NCI-H1436 (cell line): Measurements from ENCODE around the gene RHOA.
"Not testable (repeated sequence)": the region's sequence is repeated elsewhere in the genome, so short reads cannot be mapped to it uniquely, and the experiment has no call there.

Experiments used
- DNase-seq: peaks from one replicate; lab custom pipeline; 2025; lab: John Stamatoyannopoulos, UW

The RHOA gene

GRCh38 chr3:49411535-49411967 lies 225 bp downstream of the RHOA start:
- no peak for DNase-seq

GRCh38 chr3:49410846-49411534 lies 786 bp downstream of the RHOA start:
- no peak for DNase-seq

GRCh38 chr3:49410066-49410845 lies 1.5 kb downstream of the RHOA start:
- no peak for DNase-seq

DNA sequence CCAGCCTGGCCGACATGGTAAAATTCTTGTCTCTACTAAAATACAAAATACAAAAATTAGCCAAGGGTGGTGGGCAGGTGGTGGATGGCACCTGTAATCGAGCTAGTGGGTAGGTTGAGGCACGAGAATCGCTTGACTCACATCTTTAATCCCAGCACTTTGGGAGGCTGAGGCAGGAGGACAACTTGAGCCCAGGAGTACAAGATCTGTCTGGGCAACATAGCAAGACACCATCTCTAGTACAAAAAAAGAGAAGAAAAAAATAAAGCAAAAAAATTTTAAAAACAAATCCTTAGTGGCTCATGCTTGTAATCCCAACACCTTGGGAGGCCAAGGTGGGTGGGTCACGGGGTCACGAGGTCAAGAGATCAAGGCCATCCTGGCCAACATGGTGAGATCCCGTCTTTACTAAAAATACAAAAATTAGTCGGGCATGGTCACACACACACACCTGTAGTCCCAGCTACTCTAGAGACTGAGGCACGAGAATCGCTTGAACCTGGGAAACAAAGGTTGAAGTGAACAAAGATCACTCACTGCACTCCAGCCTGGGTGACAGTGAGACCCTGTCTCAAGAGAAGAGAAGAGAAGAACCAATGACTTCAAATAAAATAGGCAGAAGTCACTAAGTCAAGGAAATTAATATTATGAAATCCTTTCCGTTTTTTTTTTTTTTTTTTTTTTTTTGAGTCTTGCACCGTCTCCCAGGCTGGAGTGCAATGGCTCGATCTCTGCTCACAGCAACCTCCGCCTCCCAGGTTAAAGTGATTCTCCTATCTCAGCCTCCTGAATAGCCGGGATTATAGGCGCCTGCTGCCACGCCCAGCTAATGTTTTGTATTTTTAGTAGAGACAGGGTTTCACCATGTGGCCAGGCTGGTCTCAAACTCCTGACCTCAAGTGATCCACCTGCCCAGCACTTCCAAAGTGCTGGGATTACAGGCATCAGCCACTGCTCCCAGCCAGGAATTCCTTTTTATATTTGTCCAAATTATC lies 4.9 kb downstream of the RHOA start:
- no peak for DNase-seq

DNA sequence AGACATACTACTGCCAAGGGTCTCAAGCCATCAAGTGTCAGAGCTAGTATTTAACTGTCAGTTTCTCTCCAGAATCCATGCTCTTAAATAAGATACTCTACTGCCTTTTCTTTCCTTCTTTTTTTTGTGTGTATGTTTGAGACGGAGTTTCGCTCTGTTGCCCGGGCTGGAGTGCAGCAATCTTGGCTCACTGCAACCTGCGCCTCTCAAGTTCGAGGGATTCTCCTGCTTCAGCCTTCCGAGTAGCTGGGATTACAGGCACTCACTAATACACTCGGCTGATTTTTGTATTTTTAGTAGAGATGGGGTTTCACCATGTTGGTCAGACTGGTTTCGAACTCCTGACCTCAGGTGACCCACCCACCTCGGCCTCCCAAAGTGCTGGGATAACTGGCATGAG lies 6.2 kb downstream of the RHOA start:
- DNase-seq = not testable (repeated sequence)

DNA sequence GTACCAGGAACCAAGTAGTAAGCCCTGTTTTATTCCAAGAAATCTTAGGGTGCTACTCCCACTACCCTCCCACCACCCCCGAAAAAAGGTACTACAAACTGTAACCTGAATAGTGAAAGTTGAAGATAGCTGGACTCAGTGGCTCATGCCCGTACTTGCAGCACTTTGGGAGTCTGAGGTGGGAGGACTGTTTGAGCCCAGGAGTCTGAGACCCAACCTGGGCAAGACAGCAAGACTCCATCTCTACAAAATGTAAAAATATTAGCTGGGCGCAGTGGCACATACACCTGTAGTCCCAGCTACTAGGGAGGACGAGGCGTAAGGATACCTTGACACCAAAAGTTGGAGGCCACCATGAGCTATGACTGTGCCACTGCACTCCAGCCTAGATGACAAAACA lies 7.9 kb downstream of the RHOA start:
- no peak for DNase-seq

- no peak for DNase-seq
Observed at GRCh38 chr3:49401766-49402165, 10.0 kb downstream of the RHOA start.

GRCh38 chr3:49399461-49399860 lies 12.3 kb downstream of the RHOA start:
- no peak for DNase-seq

GRCh38 chr3:49397470-49397869 lies 14.3 kb downstream of the RHOA start:
- DNase-seq = no peak

GRCh38 chr3:49391310-49391709 lies 20.5 kb downstream of the RHOA start:
- DNase-seq = not testable (repeated sequence)

DNA sequence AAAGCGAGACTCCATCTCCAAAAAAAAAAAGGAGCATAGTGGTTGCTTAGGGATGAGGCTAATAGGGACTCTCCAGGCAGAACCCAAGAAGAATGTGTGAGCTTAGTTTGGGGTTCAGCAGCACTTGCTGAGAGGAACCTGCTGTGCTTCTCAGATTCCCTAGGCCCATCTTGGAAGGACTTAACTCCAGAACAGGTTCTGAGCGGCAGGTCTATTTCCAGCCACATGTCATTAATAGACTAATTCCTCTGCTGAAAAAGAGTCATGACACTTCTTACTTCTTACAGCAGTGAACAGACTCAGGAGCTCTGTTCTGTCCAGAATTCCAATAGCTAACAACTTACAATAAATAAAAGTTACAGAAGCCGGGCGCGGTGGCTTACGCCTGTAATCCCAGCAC lies 22.5 kb downstream of the RHOA start:
- DNase-seq = no peak

DNA sequence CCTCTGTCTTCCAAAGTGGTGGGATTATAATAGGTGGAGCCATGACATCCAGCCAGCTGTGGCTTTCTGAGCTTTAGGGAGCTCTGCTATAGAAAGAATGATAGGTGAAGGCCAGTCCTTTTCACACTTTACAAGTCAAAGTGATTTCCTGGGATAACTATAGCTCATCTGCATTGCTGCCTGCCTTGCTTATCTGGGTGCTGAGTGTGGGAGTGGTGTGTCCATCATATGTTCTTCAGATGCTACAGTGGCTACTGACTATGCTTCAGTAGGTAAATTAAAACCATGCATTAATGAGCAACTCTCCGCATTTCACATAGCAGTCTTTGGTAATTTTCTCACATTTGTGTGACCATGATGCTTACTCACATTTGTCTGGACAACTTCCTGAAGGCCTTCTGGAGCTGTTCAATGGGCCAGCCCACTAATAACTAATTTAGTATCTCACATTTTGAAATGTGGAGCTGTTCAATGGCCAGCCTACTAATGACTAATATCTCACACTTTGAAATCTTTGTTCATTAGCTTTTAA lies 23.4 kb downstream of the RHOA start:
- DNase-seq = no peak

- no peak for DNase-seq
Observed at GRCh38 chr3:49387721-49388120, 24.1 kb downstream of the RHOA start.

- no peak for DNase-seq
Observed at GRCh38 chr3:49386056-49386756, 25.6 kb downstream of the RHOA start.

DNA sequence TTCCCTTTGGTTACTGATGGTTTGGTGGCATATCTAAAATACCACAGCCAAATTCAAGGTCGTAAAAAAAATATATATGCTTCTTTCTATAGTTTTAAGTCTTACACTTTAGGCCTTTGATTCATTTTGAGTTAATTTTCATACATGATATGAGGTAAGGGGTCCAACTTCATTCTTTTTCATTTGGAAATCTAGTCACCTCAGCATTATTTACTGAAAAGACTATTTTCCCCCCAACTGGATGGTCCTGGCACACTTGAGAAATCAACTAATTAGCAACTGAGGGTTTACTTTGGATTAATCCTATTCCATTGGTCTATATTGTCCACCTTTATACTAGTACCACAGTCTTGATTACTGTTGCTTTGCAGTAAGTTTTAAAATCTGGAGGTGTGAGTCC lies 26.2 kb downstream of the RHOA start:
- DNase-seq = no peak

GRCh38 chr3:49383387-49383786 lies 28.4 kb downstream of the RHOA start:
- DNase-seq = no peak

DNA sequence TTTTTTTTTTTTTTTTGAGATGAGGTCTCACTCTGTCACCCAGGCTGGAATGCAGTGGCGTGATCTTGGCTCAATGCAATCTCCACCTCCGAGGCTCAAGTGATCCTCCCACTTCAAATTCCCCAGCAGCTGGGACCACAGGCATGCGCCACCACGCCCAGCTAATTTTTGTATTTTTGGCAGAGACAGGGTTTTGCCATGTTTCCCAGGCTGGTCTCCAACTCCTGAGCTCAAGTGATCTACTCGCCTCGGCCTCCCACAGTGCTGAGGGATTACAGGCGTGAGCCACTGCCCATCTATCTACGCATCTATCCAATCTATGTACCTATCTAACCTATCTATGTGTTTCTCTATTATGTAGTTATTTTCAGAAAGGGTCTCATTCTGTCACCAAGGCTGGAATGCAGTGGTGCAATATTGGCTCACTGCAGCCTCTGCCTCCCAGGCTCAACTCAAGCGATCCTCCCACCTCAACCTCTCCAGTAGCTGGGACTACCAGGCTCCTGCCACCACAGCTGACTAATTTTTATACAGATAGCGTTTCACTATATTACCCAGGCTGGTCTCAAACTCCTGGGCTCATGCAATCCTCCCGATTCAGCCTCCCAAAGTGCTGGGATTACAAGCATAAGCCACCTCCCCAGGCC lies 33.4 kb downstream of the RHOA start:
- DNase-seq = no peak

DNA sequence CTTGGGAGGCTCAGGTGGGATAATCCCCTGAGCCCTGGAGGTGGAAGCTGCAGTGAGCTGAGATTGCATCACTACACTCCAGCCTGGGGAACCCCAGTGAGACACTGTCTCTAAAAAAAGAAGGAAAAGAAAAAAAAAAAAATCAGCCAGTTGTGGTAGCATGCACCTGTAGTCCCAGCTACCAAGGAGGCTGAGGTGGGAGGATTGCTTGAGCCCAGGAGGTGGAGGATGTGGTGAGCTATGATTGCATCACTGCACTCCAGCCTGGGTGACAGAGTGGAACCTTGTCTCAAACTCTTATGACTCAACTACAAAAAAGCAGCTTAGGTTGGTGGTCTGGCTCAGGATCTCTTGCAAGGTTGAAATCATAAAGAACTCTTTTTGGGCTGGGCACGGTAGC lies 34.3 kb downstream of the RHOA start:
- no peak for DNase-seq

GRCh38 chr3:49371946-49372345 lies 39.8 kb downstream of the RHOA start:
- DNase-seq = no peak

DNA sequence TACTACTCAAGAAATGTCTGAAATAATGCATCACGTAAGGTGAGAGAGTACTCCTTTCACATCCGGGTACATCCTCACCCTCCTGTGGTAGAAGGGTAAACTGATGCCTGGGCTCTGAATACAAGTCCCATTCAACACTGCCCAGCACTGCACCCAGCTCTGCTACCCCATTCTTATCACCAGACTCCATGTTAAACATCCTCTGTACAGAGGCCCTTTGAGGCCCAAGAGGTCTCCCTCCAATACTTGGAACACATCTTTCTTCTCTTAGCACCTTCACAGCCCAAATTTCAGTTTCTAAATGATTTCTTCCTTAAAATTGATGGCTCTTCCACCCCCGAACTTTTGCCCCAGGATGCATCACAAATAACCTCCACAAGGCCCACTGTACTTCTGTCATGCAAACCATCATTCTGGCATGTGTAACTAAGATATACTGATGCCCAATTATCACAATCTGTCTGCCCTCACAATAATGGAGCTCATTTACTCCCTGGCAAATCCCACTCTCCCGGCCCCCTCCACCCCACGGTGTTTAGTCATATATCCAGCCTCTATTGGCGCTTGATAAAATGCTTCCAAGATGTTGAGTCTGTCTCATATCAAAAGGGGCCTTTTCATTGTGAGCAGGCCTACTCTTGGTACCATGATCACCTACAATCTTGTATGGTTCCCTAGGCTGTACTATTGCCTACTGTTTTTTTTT lies 41.0 kb downstream of the RHOA start:
- no peak for DNase-seq
